Hepatocyte (in vitro differentiated cells): ENCODE measurements around the gene GNA14. TPM values are rescaled to one million over a fixed set of nuclear protein-coding genes. Genes with fewer than 3 reads are reported as not detected.

ENCODE experiments used
- DNase-seq: peaks from one replicate; pipeline ENCODE4 v3.0.0-alpha.2; 2016; ENCODE audit warnings: low spot score
- H2AFZ ChIP-seq: fragments of 200-600 bp; sonication (generic); 2 replicates; pipeline ENCODE4 v1.6.0; 2016; ENCODE audit warnings: antibody characterized with exemption, mild to moderate bottlenecking
- H3K27ac ChIP-seq: fragments of 200-600 bp; sonication (generic); 2 replicates; pipeline ENCODE4 v1.5.1; 2016; ENCODE audit warnings: mild to moderate bottlenecking
- H3K27me3 ChIP-seq: fragments of 200-600 bp; sonication (generic); 2 replicates; pipeline ENCODE4 v1.6.1; 2016
- H3K36me3 ChIP-seq: fragments of 200-600 bp; sonication (generic); replicated peaks from 2 replicates; pipeline ENCODE4 v1.5.1; 2016; ENCODE audit warnings: low read depth; ENCODE audit not compliant: insufficient read depth
- H3K4me1 ChIP-seq: fragments of 200-600 bp; sonication (generic); 2 replicates; pipeline ENCODE4 v1.5.1; 2016; ENCODE audit warnings: mild to moderate bottlenecking, moderate library complexity; ENCODE audit not compliant: insufficient read depth
- H3K4me2 ChIP-seq: fragments of 200-600 bp; sonication (generic); 2 replicates; pipeline ENCODE4 v1.6.0; 2016
- H3K4me3 ChIP-seq: fragments of 200-600 bp; sonication (generic); 2 replicates; pipeline ENCODE4 v1.5.1; 2016; ENCODE audit warnings: mild to moderate bottlenecking
- H3K79me2 ChIP-seq: fragments of 200-600 bp; sonication (generic); 2 replicates; pipeline ENCODE4 v1.6.0; 2017; ENCODE audit warnings: mild to moderate bottlenecking
- H3K9me2 ChIP-seq: fragments of 200-600 bp; sonication (generic); replicated peaks from 2 replicates; pipeline ENCODE4 v1.6.0; 2017; ENCODE audit warnings: mild to moderate bottlenecking; ENCODE audit not compliant: insufficient read depth
- H3K9me3 ChIP-seq: fragments of 200-600 bp; sonication (generic); 2 replicates; pipeline ENCODE4 v1.5.1; 2016; ENCODE audit warnings: low read depth, mild to moderate bottlenecking
- H4K20me1 ChIP-seq: fragments of 200-600 bp; sonication (generic); 2 replicates; pipeline ENCODE4 v1.6.0; 2016; ENCODE audit warnings: mild to moderate bottlenecking; ENCODE audit not compliant: insufficient read depth, poor library complexity, severe bottlenecking
- EZH2 ChIP-seq: fragments of 200-600 bp; sonication (generic); IDR thresholded peaks from 2 replicates; pipeline ENCODE4 v1.6.1; 2016; ENCODE audit warnings: antibody characterized with exemption, mild to moderate bottlenecking, borderline replicate concordance
- EZH2phosphoT487 ChIP-seq: fragments of 200-600 bp; sonication (generic); IDR thresholded peaks from one replicate; pipeline ENCODE4 v1.6.1; 2018; ENCODE audit warnings: antibody characterized with exemption, mild to moderate bottlenecking, low read depth, moderate library complexity; ENCODE audit not compliant: unreplicated experiment, severe bottlenecking
- WGBS: methylation state at CpG from one replicate; pipeline ENCODE4 v1.1.6; 2016; ENCODE audit warnings: low lambda C conversion rate; ENCODE audit errors: missing lambda C conversion rate; 5-methylcytosine and 5-hydroxymethylcytosine counted together
- polyA plus RNA-seq: library from polyadenylated mRNA; unstranded; fragments of >200 nt; fragmentation: Nextera tagmentation; extraction: Ambion mirVana; gene quantifications from 2 replicates; pipeline ENCODE4 v1.2.1, GENCODE V29; 2016
- total RNA-seq: library from RNA; depleted of rRNA; stranded (reverse); fragments of >200 nt; gene quantifications from 2 replicates; pipeline ENCODE4 v1.2.3, GENCODE V29; 2014
- TF ChIP-seq, protein P1 (sequence below): fragments of 200-600 bp; sonication (generic); IDR thresholded peaks from 2 replicates; pipeline ENCODE4 v1.5.1; 2016; ENCODE audit warnings: antibody characterized with exemption, mild to moderate bottlenecking; ENCODE audit not compliant: poor library complexity

GNA14 gene
- total and polyA plus RNA-seq, 2 experiments from 2014 or later = 1.2 to 3.1 TPM

GRCh38 chr9:77516781-77517180 lies 131.3 kb downstream of the GNA14 start:
- Histone ChIP-seq H3K27me3 (no peaks in the 10 kb centered on the region), H3K4me2 (no peak overlapping the region), H3K4me3 (no peak overlapping the region), H3K27ac (no peak overlapping the region), H3K9me2 (no peaks in the 10 kb centered on the region), H3K9me3 (no peaks in the 10 kb centered on the region), H3K4me1 (peaks cover 5% of the 10 kb centered on the region), H3K79me2 (no peaks in the 10 kb centered on the region), H2AFZ (no peak overlapping the region), H3K36me3 (no peaks in the 10 kb centered on the region), H4K20me1 (no peaks in the 10 kb centered on the region)
- 66% methylated on average over 6 of the region's 6 CpGs for WGBS
- TF ChIP-seq, protein P1, sequence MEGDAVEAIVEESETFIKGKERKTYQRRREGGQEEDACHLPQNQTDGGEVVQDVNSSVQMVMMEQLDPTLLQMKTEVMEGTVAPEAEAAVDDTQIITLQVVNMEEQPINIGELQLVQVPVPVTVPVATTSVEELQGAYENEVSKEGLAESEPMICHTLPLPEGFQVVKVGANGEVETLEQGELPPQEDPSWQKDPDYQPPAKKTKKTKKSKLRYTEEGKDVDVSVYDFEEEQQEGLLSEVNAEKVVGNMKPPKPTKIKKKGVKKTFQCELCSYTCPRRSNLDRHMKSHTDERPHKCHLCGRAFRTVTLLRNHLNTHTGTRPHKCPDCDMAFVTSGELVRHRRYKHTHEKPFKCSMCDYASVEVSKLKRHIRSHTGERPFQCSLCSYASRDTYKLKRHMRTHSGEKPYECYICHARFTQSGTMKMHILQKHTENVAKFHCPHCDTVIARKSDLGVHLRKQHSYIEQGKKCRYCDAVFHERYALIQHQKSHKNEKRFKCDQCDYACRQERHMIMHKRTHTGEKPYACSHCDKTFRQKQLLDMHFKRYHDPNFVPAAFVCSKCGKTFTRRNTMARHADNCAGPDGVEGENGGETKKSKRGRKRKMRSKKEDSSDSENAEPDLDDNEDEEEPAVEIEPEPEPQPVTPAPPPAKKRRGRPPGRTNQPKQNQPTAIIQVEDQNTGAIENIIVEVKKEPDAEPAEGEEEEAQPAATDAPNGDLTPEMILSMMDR = no peak
- no peak for TF ChIP-seq EZH2
- no peak for TF ChIP-seq EZH2phosphoT487
- no peak for DNase-seq

- no peaks in the 10 kb centered on the region for H4K20me1 ChIP-seq
- no peak overlapping the region for H3K27ac ChIP-seq
- no peaks in the 10 kb centered on the region for H3K36me3 ChIP-seq
- H3K27me3 ChIP-seq = no peaks in the 10 kb centered on the region
- no peak overlapping the region for H2AFZ ChIP-seq
- no peaks in the 10 kb centered on the region for H3K79me2 ChIP-seq
- H3K4me3 ChIP-seq = no peak overlapping the region
- H3K4me1 ChIP-seq = peaks cover 5% of the 10 kb centered on the region
- no peak overlapping the region for H3K4me2 ChIP-seq
- H3K9me2 ChIP-seq = no peaks in the 10 kb centered on the region
- DNase-seq = no peak
- H3K9me3 ChIP-seq = no peaks in the 10 kb centered on the region
- TF ChIP-seq, protein P1 = no peak
- TF ChIP-seq EZH2 (no peak), EZH2phosphoT487 (no peak)
- 82% methylated on average over 9 of the region's 9 CpGs for WGBS
Observed at GRCh38 chr9:77514886-77515711, 133.0 kb downstream of the GNA14 start.

GRCh38 chr9:77513457-77513856 lies 134.7 kb downstream of the GNA14 start:
- Histone ChIP-seq H3K4me3 (no peak overlapping the region), H3K9me3 (no peaks in the 10 kb centered on the region), H3K27me3 (no peaks in the 10 kb centered on the region), H3K9me2 (no peaks in the 10 kb centered on the region), H3K4me1 (peaks cover 5% of the 10 kb centered on the region), H3K79me2 (no peaks in the 10 kb centered on the region), H4K20me1 (no peaks in the 10 kb centered on the region), H3K36me3 (no peaks in the 10 kb centered on the region), H2AFZ (no peak overlapping the region), H3K4me2 (no peak overlapping the region), H3K27ac (no peak overlapping the region)
- TF ChIP-seq, protein P1 = no peak
- TF ChIP-seq EZH2 (no peak), EZH2phosphoT487 (no peak)
- no peak for DNase-seq
- 89% methylated on average over 5 of the region's 5 CpGs for WGBS

GRCh38 chr9:77512876-77513275 lies 135.2 kb downstream of the GNA14 start:
- Histone ChIP-seq H3K4me2 (no peak overlapping the region), H3K27ac (no peak overlapping the region), H3K9me3 (no peaks in the 10 kb centered on the region), H3K79me2 (no peaks in the 10 kb centered on the region), H4K20me1 (no peaks in the 10 kb centered on the region), H3K36me3 (no peaks in the 10 kb centered on the region), H3K4me1 (peaks cover 5% of the 10 kb centered on the region), H3K9me2 (no peaks in the 10 kb centered on the region), H2AFZ (no peak overlapping the region), H3K27me3 (no peaks in the 10 kb centered on the region), H3K4me3 (no peak overlapping the region)
- peak; percentile 25 for DNase-seq
- TF ChIP-seq EZH2phosphoT487 = peak; percentile 35
- TF ChIP-seq, protein P1 = no peak
